RPMI7951 (cell line): ENCODE results near the gene KY. TPM values are rescaled to one million over a fixed set of nuclear protein-coding genes. Genes with fewer than 3 reads are reported as not detected.

Experiments
- DNase-seq: peaks from one replicate; pipeline ENCODE4 v3.0.0-alpha.2; 2012; ENCODE audit warnings: low read depth
- total RNA-seq: library from RNA; depleted of rRNA; stranded (reverse); fragments of >200 nt; shearing (Covaris generic); gene quantifications from 2 replicates; pipeline ENCODE4 v1.2.3, GENCODE V29; 2014

KY gene
- total RNA-seq, 1 experiment from 2014 or later = not detected

- DNase-seq = no peak
These were observed 5.3 kb downstream of the KY start for GRCh38 chr3:134645515-134645914.

- DNase-seq = peak; percentile 41
These were observed 5.9 kb downstream of the KY start for GRCh38 chr3:134644731-134645514.

GRCh38 chr3:134643150-134643675 is 7.6 kb downstream of the KY start:
- DNase-seq = no peak

GRCh38 chr3:134642445-134643149 is 8.2 kb downstream of the KY start:
- DNase-seq = no peak

- no peak for DNase-seq
These were observed 9.0 kb downstream of the KY start for GRCh38 chr3:134641671-134642300.

- peak; percentile 31 for DNase-seq
These were observed 9.9 kb downstream of the KY start for GRCh38 chr3:134640872-134641470.

GRCh38 chr3:134640378-134640777 is 10.4 kb downstream of the KY start:
- no peak for DNase-seq

- DNase-seq = no peak
These were observed 12.3 kb downstream of the KY start for GRCh38 chr3:134638385-134639030.

GRCh38 chr3:134636406-134636805 is 14.4 kb downstream of the KY start:
- no peak for DNase-seq

GRCh38 chr3:134630506-134630905 is 20.3 kb downstream of the KY start:
- peak; percentile 13 for DNase-seq

GRCh38 chr3:134628884-134629283 is 21.9 kb downstream of the KY start:
- no peak for DNase-seq

GRCh38 chr3:134627831-134628230 is 23.0 kb downstream of the KY start:
- no peak for DNase-seq

- DNase-seq = no peak
These were observed 24.7 kb downstream of the KY start for GRCh38 chr3:134625885-134626741.

- no peak for DNase-seq
These were observed 25.4 kb downstream of the KY start for GRCh38 chr3:134625462-134625861.

- DNase-seq = no peak
These were observed 26.1 kb downstream of the KY start for GRCh38 chr3:134624537-134625287.

GRCh38 chr3:134623615-134624245 is 27.1 kb downstream of the KY start:
- DNase-seq = no peak

GRCh38 chr3:134622806-134623365 is 27.9 kb downstream of the KY start:
- no peak for DNase-seq

GRCh38 chr3:134621854-134622253 is 29.0 kb downstream of the KY start:
- DNase-seq = no peak

GRCh38 chr3:134620476-134621115 is 30.2 kb downstream of the KY start:
- DNase-seq = no peak
